Measurements from ENCODE around the gene SIVA1.

SIVA1 gene

DNA sequence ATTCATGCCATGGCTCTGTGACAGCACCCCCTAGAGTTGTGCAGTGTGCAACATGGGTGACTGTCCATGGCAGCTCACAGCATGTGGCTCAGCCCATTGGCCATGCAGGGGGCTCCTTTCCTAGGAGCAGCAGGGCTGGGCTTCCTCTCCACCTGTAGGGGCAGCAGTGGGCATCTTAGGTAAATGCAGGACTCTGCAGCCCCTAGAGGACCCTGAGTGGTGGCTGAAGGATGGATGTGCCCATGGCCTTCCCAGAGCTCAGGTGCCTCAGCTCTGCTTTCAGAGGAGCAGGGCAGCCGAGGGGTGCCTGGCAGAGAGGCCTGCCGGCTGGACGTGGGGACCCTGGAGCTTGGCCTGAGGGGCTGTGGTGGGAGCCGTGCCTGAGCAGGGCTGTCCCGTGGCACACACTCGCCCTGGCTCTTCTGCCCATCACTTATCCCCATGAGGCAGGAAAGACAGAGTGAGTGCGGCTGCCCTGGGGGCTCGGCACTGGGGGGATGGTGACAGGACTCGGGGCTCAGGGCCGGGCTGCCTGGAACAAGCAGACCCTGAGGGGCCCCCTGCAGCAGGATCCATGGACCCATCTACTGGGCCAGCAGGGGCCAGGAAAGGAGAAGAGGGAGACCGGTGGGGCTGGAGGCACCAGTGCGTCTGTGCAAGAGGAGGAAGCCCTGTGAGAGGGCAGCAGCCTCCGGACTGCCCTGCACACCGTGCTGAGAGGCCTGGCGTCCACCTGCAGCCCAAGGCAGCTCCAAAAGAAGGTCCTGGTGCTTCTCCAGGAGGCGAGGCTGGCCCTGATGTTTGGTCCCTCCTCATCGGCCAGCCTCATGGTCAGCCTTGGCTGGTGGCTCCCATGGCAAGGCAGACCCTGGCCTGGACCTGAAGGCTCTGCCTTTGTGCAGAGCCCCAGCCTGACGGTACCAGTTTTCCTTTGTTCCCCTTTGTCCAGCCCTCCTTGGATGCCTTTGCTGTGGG lies 21.3 kb upstream of the SIVA1 start:
- H3K9me3 ChIP-seq (ENCODE audit: control insufficient read depth, low read length) = no peaks in the 10 kb centered on the region
- no peak overlapping the region for H3K4me3 ChIP-seq (ENCODE audit: low read length)
- H3K4me1 ChIP-seq (ENCODE audit: control insufficient read depth, insufficient read depth, low read length) = peaks cover 38% of the 10 kb centered on the region
- H3K27me3 ChIP-seq (ENCODE audit: control insufficient read depth, insufficient read depth, low read length) = no peaks in the 10 kb centered on the region
- peak overlapping the region; percentile 69 for H3K9ac ChIP-seq (ENCODE audit: low read length)
- H3K36me3 ChIP-seq (ENCODE audit: control insufficient read depth, insufficient read depth, low read length) = no peaks in the 10 kb centered on the region

GRCh38 chr14:104732355-104732804 lies 20.6 kb upstream of the SIVA1 start:
- Histone ChIP-seq H3K9me3 (ENCODE audit: control insufficient read depth, low read length) (no peaks in the 10 kb centered on the region), H3K27me3 (ENCODE audit: control insufficient read depth, insufficient read depth, low read length) (no peaks in the 10 kb centered on the region), H3K36me3 (ENCODE audit: control insufficient read depth, insufficient read depth, low read length) (no peaks in the 10 kb centered on the region), H3K9ac (ENCODE audit: low read length) (peak overlapping the region; percentile 69), H3K4me3 (ENCODE audit: low read length) (peak overlapping the region; percentile 14), H3K4me1 (ENCODE audit: control insufficient read depth, insufficient read depth, low read length) (peaks cover 38% of the 10 kb centered on the region)

- H3K9ac ChIP-seq (ENCODE audit: low read length) = peak overlapping the region; percentile 69
- peaks cover 38% of the 10 kb centered on the region for H3K4me1 ChIP-seq (ENCODE audit: control insufficient read depth, insufficient read depth, low read length)
- no peaks in the 10 kb centered on the region for H3K27me3 ChIP-seq (ENCODE audit: control insufficient read depth, insufficient read depth, low read length)
- no peaks in the 10 kb centered on the region for H3K36me3 ChIP-seq (ENCODE audit: control insufficient read depth, insufficient read depth, low read length)
- H3K4me3 ChIP-seq (ENCODE audit: low read length) = peak overlapping the region; percentile 14
- H3K9me3 ChIP-seq (ENCODE audit: control insufficient read depth, low read length) = no peaks in the 10 kb centered on the region
These were observed 19.8 kb upstream of the SIVA1 start for GRCh38 chr14:104732931-104733681.

DNA sequence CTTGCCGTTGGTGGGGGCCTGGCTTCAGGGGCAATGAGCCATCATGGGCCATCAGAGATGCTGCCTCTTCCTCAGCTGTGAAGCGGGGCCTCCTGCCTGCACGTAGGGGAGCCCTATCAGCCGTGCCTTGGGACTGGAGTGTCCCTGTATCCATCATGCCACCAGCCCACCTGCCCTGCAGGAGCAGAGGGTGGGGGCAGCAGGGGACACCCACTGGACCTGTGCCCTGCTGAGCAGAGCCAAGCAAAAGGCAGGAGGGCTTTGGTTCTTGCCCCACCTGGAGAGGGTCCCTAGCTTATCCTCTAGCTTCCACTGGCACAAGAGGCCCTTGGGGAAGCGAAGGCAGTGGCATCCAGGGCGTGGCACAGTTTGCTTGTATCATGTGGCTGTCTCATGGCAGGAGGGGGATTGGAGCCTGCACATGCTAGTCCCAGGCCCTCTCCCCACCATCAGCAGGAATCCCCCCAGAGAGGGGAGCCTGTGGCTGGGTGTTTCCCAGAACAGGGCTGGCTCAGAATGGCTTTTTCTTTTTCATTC lies 18.8 kb upstream of the SIVA1 start:
- no peaks in the 10 kb centered on the region for H3K9me3 ChIP-seq (ENCODE audit: control insufficient read depth, low read length)
- no peak overlapping the region for H3K4me3 ChIP-seq (ENCODE audit: low read length)
- H3K9ac ChIP-seq (ENCODE audit: low read length) = no peak overlapping the region
- H3K4me1 ChIP-seq (ENCODE audit: control insufficient read depth, insufficient read depth, low read length) = peaks cover 38% of the 10 kb centered on the region
- no peaks in the 10 kb centered on the region for H3K27me3 ChIP-seq (ENCODE audit: control insufficient read depth, insufficient read depth, low read length)
- no peaks in the 10 kb centered on the region for H3K36me3 ChIP-seq (ENCODE audit: control insufficient read depth, insufficient read depth, low read length)

- H3K4me1 ChIP-seq (ENCODE audit: control insufficient read depth, insufficient read depth, low read length) = peaks cover 38% of the 10 kb centered on the region
- H3K27me3 ChIP-seq (ENCODE audit: control insufficient read depth, insufficient read depth, low read length) = no peaks in the 10 kb centered on the region
These were observed 18.4 kb upstream of the SIVA1 start for GRCh38 chr14:104734601-104734990.

DNA sequence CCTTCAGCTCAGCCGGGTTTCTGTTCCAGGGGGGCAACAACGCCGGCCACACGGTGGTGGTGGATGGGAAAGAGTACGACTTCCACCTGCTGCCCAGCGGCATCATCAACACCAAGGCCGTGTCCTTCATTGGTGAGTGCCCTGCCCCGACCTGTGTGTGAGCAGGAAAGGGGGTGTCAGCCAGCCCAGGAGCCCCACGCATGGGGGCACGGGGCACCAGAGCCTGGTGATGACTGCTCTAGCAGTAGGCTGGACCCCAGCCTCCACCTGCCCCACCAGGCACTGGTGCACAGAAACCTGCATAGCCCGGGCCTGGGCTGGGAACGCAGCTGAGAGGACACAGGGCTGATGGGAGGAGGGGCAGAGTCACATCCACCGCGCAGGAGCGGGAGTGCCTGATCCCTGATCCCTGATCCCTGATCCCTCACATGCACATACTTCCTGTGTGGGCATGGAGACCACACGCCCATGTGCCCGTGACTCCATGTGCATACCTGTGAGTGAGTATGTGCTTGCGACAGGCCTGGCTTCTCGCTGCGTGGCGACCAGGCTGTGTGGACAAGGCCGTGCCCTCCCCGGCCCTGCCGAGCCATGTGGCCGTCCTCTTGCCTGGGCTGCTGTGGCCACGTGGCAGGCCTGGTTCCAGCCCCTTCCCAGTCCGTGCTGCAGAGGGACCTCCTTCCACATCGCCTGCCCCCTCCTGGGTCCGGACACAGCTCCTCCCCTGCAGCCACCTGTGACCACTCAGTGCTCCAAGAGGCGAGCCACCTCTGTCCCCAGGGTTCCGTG lies 17.8 kb upstream of the SIVA1 start:
- Histone ChIP-seq H3K4me1 (ENCODE audit: control insufficient read depth, insufficient read depth, low read length) (peaks cover 38% of the 10 kb centered on the region), H3K27me3 (ENCODE audit: control insufficient read depth, insufficient read depth, low read length) (no peaks in the 10 kb centered on the region), H3K9ac (ENCODE audit: low read length) (no peak overlapping the region), H3K36me3 (ENCODE audit: control insufficient read depth, insufficient read depth, low read length) (peaks cover 4% of the 10 kb centered on the region), H3K9me3 (ENCODE audit: control insufficient read depth, low read length) (no peaks in the 10 kb centered on the region), H3K4me3 (ENCODE audit: low read length) (no peak overlapping the region)

More at GRCh38 chr14:104734601-104734990, 18.4 kb upstream of the SIVA1 start:
- Histone ChIP-seq H3K9me3 (ENCODE audit: control insufficient read depth, low read length) (no peaks in the 10 kb centered on the region), H3K4me3 (ENCODE audit: low read length) (no peak overlapping the region), H3K36me3 (ENCODE audit: control insufficient read depth, insufficient read depth, low read length) (no peaks in the 10 kb centered on the region), H3K9ac (ENCODE audit: low read length) (no peak overlapping the region)

- peaks cover 37% of the 10 kb centered on the region for H3K4me1 ChIP-seq (ENCODE audit: control insufficient read depth, insufficient read depth, low read length)
These were observed 16.9 kb upstream of the SIVA1 start for GRCh38 chr14:104735830-104736642.

GRCh38 chr14:104738375-104739019 lies 14.4 kb upstream of the SIVA1 start:
- Histone ChIP-seq H3K9me3 (ENCODE audit: control insufficient read depth, low read length) (no peaks in the 10 kb centered on the region), H3K36me3 (ENCODE audit: control insufficient read depth, insufficient read depth, low read length) (peaks cover 4% of the 10 kb centered on the region), H3K4me3 (ENCODE audit: low read length) (no peak overlapping the region), H3K9ac (ENCODE audit: low read length) (no peak overlapping the region), H3K4me1 (ENCODE audit: control insufficient read depth, insufficient read depth, low read length) (peaks cover 13% of the 10 kb centered on the region), H3K27me3 (ENCODE audit: control insufficient read depth, insufficient read depth, low read length) (no peaks in the 10 kb centered on the region)

More at GRCh38 chr14:104735830-104736642, 16.9 kb upstream of the SIVA1 start:
- Histone ChIP-seq H3K36me3 (ENCODE audit: control insufficient read depth, insufficient read depth, low read length) (peaks cover 4% of the 10 kb centered on the region), H3K9me3 (ENCODE audit: control insufficient read depth, low read length) (no peaks in the 10 kb centered on the region), H3K4me3 (ENCODE audit: low read length) (no peak overlapping the region), H3K27me3 (ENCODE audit: control insufficient read depth, insufficient read depth, low read length) (no peaks in the 10 kb centered on the region), H3K9ac (ENCODE audit: low read length) (no peak overlapping the region)

- no peak overlapping the region for H3K9ac ChIP-seq (ENCODE audit: low read length)
- peaks cover 7% of the 10 kb centered on the region for H3K4me1 ChIP-seq (ENCODE audit: control insufficient read depth, insufficient read depth, low read length)
- no peaks in the 10 kb centered on the region for H3K9me3 ChIP-seq (ENCODE audit: control insufficient read depth, low read length)
- no peaks in the 10 kb centered on the region for H3K27me3 ChIP-seq (ENCODE audit: control insufficient read depth, insufficient read depth, low read length)
- peaks cover 4% of the 10 kb centered on the region for H3K36me3 ChIP-seq (ENCODE audit: control insufficient read depth, insufficient read depth, low read length)
- no peak overlapping the region for H3K4me3 ChIP-seq (ENCODE audit: low read length)
These were observed 13.9 kb upstream of the SIVA1 start for GRCh38 chr14:104739026-104739425.

- Histone ChIP-seq H3K4me3 (ENCODE audit: low read length) (no peak overlapping the region), H3K9me3 (ENCODE audit: control insufficient read depth, low read length) (no peaks in the 10 kb centered on the region), H3K9ac (ENCODE audit: low read length) (no peak overlapping the region), H3K36me3 (ENCODE audit: control insufficient read depth, insufficient read depth, low read length) (peaks cover 4% of the 10 kb centered on the region), H3K4me1 (ENCODE audit: control insufficient read depth, insufficient read depth, low read length) (no peaks in the 10 kb centered on the region), H3K27me3 (ENCODE audit: control insufficient read depth, insufficient read depth, low read length) (no peaks in the 10 kb centered on the region)
These were observed 13.1 kb upstream of the SIVA1 start for GRCh38 chr14:104739546-104740516.
